GM10266 (cell line): ENCODE measurements around the gene PARD3B.

Experiments used
- DNase-seq: peaks from one replicate; pipeline ENCODE4 v3.0.0; 2012; ENCODE audit errors: extremely low spot score
- CTCF ChIP-seq: IDR thresholded peaks from 2 replicates; pipeline ENCODE4 v1.5.1; 2012; ENCODE audit warnings: mild to moderate bottlenecking, low read depth; ENCODE audit not compliant: control insufficient read depth, insufficient read depth; ENCODE audit errors: missing control alignments

Gene PARD3B

GRCh38 chr2:205130111-205130829 is 585.0 kb downstream of the PARD3B start:
- DNase-seq, result no peak
- TF ChIP-seq CTCF, result no peak

- no peak for TF ChIP-seq CTCF
- DNase-seq, result no peak
Observed at GRCh38 chr2:205133544-205133943, 588.3 kb downstream of the PARD3B start.

- DNase-seq, result no peak
- TF ChIP-seq CTCF, result no peak
Observed at GRCh38 chr2:205138735-205139134, 593.5 kb downstream of the PARD3B start.

- no peak for TF ChIP-seq CTCF
- DNase-seq, result no peak
Observed at GRCh38 chr2:205139822-205140463, 594.7 kb downstream of the PARD3B start.

GRCh38 chr2:205141381-205141780 is 596.1 kb downstream of the PARD3B start:
- TF ChIP-seq CTCF, result no peak
- DNase-seq, result no peak

- DNase-seq, result no peak
- no peak for TF ChIP-seq CTCF
Observed at GRCh38 chr2:205145888-205146287, 600.6 kb downstream of the PARD3B start.

- TF ChIP-seq CTCF, result no peak
- no peak for DNase-seq
Observed at GRCh38 chr2:205148755-205149154, 603.5 kb downstream of the PARD3B start.
